GM19455 (cell line): ENCODE data around the gene KLK15.

Source experiments
- ATAC-seq: cut with Tn5 transposase; IDR thresholded peaks from one replicate; pipeline ENCODE4 v1.9.1; 2021; ENCODE audit not compliant: unreplicated experiment

The KLK15 gene

DNA sequence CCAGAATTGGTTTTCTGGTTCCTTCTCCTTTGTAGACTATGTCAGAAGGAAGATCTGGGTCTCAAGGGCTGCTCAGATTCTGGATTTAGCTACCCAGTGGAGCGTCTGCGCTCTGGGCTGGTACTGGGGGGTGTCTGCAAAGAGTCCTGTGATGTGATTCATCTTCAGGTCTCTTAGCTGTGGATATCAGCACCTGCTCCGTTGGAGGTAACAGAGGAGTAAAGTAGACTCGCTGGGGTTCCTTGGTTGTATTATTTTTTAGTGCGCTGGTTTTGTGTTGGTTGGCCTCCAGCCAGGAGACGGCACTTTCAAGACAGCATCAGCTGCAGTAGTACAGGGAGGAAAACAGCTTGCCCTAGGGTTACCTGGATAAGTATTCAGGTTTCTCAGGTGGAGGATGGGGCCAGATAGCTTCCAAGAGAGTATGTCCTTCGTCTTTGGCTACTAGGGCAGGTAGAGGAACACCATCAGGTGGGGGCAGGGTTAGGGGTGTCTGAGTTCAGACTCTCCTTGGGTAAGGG lies 10.4 kb upstream of the KLK15 start:
- ATAC-seq: no peak

DNA sequence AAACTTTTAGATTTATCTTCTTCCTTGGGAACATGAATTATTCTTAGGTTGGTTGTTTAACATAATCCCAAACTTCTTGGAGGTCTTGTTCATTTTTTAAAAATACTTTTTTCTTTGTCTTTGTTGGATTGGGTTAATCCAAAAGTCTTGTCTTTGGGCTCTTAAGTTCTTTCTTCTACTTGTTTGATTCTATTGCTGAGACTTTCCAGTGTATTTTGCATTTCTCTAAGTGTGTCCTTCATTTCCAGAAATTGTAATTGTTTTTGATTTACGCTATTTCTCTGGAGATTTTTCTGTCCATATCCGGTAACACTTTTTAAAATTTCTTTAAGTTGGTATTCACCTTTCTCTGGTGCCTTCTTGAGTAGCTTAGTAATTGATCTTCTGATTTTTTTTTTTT lies 9.8 kb upstream of the KLK15 start:
- no peak for ATAC-seq

DNA sequence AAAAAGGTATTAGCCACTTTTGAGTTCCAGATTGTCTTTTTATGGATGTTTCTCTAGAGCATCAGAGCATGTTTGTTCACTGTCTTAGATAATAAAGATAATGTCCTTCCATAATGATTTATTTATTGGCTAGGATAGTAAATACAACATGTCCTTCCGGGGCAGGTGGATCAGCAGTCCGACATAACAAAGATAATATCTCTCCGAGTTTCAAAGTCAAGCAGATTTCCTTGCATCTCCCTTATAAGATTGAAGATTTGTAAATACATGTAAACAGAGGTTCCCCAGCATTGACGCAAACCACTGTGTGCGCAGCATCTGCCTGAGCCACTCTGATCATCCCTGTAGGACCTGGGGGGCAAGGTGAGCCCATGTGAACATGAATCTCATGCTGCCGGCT lies 8.8 kb upstream of the KLK15 start:
- no peak for ATAC-seq

DNA sequence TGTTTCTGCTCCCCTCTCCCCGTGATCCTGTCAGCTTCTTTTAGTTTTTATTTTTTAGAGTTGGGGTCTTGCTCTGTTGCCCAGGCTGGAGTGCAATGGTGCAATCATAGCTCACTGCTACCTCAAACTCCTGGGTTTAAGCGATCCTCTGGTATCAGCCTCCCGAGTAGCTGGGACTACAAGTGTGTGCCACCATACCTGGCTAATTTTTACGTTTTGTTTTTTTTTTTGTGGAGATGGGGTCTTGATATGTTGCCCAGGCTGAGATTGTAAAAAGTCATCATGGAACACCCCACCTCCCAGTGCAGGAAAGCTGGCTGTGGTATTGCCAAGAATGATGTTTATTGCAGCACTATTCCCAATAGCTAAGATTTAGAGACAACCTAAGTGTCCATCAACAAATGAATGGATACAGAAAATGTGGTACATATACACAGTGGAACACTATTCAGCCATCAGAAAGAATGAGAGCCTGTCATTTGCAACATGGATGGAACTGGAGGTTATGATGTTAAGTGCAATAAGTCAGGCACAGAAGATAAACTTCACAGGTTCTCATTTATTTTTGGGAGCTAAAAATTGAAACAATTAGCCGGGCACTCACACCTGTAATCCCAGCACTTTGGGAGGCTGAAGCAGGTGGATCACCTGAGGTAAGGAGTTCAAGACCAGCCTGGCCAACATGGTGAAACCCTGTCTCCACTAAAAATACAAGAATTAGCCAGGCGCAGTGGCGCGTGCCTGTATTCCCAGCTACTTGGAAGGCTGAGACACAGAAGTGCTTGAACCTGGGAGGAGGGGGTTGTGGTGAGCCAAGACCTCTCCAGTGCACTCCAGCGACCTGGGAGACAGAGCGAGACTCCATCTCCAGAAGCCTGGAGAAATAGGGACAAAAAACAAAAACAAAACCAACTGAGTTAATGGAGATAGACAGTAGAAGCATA lies 6.6 kb upstream of the KLK15 start:
- no peak for ATAC-seq

- no peak for ATAC-seq
Observed at GRCh38 chr19:50838239-50838638, 4.9 kb upstream of the KLK15 start.

GRCh38 chr19:50837300-50837699 lies 3.9 kb upstream of the KLK15 start:
- no peak for ATAC-seq

GRCh38 chr19:50836543-50837195 lies 3.3 kb upstream of the KLK15 start:
- no peak for ATAC-seq

DNA sequence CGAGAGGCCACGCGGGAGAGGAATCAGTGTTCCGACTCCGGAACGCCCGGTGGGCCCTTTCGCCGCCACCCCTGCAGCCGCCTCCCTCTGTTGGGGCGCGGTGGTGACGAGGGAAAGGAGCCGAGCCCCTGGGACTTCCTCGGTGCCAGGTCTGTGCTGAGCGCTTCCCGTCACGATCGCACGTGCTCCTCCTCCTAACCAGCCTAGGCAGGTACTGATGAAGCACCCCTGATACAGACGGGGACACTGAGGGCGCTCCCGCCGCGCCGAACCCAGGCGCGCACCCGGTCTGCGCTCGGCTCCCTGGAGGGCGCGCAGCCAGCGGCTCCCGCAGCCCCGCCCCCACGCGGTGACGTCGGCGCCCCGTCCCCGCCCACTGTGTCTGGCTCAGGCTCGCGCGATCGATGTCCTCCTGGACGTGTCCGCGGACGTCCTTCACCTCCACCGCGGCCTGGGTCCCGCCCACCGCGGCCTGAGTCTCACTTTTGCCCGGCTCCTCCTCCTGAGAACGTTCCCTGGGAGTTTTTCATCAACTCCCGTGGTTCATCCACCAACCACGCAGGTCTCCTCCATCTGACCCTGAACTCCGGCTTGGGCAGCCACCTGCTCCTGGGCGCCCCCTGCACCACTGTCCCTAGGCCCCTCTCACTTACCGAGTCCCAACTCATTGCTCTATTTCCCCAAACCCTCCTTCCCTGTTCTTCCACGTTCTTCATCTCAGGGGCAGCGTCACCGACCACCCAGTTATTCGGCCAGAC lies 2.6 kb upstream of the KLK15 start:
- peak; percentile 63 for ATAC-seq

GRCh38 chr19:50835103-50835784 lies 1.9 kb upstream of the KLK15 start:
- ATAC-seq: no peak

GRCh38 chr19:50833802-50834167 lies 411 bp upstream of the KLK15 start:
- ATAC-seq: no peak

GRCh38 chr19:50832666-50833065 lies 708 bp downstream of the KLK15 start:
- ATAC-seq: no peak

GRCh38 chr19:50831026-50831396 lies 2.4 kb downstream of the KLK15 start:
- no peak for ATAC-seq

- ATAC-seq: no peak
Observed at GRCh38 chr19:50830266-50831025, 2.9 kb downstream of the KLK15 start.

- ATAC-seq: no peak
Observed at GRCh38 chr19:50829801-50830200, 3.6 kb downstream of the KLK15 start.

DNA sequence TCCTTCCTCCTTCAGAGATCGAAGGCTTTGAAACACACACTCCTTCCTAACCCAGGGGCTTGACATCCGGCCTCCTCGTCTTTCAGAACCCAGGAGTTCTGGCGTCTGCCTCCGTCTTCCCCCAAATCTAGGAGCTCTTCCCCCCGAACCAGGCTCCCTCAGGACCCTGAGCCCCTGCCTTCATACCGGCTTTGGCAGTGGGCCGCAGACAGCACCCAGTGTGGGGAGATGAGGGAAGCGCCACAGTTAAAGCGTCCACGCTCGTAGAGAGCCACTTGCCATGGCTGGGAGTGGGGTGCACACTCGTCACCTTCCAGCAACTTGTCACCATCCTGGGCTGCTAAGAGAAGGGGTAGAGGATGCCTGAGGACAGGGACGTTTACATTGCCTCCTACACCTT lies 5.9 kb downstream of the KLK15 start:
- no peak for ATAC-seq

GRCh38 chr19:50826492-50827240 lies 6.7 kb downstream of the KLK15 start:
- no peak for ATAC-seq

DNA sequence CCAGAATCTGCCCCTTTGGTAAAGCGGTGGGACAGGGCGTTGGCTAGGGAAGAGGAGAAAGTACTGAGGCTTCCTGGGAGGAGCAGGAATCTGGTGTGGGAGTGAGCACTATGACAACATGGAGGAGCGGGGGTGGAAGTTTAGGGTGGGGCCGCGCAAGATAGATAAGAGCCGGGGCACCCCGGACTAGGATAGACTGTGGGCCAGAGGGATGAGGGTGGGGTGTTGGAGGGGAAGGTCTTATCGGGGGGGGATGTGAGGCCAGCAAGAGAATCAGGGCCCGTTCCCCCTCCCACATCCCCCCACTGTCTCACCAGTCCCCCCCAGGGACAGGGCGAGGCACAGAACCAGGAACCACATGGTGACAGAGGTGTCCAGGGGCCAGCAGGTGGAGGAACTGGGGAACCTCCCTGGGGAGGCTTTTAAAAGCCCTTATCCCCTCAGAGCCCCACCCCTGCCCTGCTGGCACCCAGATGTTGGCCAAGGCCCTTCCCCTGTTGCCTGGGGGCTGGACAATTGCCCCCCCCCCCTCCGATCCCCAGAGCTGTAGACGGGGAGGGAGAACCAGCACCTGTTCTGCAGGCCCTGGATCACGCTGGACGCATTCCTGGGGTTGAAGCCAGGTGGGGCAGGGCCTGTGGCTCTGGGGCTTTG lies 9.9 kb downstream of the KLK15 start, which contains the start of gene KLK1:
Gene KLK1, minus strand, starts transcription at position 399 of the 654 bp plus-strand sequence. Its CDS starts 39 bp downstream, at position 360.
- no peak for ATAC-seq

DNA sequence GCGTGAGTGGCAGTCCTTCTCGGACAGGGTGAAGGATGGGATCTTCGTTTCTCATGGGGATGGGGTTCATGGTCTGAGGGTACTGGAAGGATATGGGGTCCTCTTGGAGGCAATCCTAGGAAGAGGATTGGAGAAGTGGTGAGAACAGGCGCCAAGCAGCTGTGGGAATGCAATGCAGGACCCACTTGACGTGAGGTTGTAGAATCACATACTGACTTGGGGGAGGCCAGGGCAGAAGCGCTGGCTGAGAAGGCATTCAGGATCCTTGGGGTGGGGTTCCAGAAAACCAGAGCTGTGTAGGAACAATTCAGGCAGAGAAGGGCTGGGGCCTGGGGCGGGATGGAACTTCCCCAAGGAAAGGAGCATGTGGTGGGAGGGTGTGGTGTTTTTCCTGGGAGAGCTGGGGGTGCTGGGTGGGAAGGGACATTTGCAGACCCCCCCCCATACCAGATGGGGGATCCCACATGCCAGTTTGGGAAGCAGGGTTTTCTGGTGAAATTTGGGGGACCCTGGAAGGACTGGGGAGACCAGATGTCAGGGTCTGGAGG lies 10.6 kb downstream of the KLK15 start:
- no peak for ATAC-seq

DNA sequence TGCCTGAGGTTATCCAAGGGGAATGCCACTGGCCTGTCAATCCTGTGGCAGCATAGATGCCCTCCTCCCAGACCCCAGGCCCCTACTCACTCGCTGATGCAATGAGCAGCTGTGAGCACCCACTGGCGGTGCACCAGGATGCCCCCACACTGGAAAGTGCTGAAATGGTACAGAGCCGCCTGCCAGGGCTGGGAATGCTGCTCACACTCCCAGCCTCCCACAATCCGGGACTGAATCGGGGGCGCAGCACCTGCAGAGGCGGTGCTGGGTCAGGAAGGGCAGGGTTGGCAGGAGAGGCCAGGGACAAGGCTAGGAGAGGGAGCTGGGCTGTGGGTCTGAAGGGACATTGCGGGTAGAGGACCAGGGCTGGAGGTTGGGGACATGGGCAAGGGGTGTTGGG lies 11.8 kb downstream of the KLK15 start:
- ATAC-seq: no peak
